Measurements from ENCODE around the gene FBXO41.
A peak's percentile ranks its signal among the peaks of the same experiment; 100 is the strongest.

The FBXO41 gene

GRCh38 chr2:73239776-73240175, 44.5 kb downstream of the FBXO41 start:
- DNase-seq: no peak

GRCh38 chr2:73238976-73239375, 45.3 kb downstream of the FBXO41 start:
- DNase-seq: no peak

- no peak for DNase-seq
These were observed 46.1 kb downstream of the FBXO41 start for GRCh38 chr2:73238149-73238548.

- DNase-seq: no peak
These were observed 47.1 kb downstream of the FBXO41 start for GRCh38 chr2:73237168-73237567.

- DNase-seq: no peak
These were observed 48.8 kb downstream of the FBXO41 start for GRCh38 chr2:73235315-73236028.

GRCh38 chr2:73233932-73234832, 50.1 kb downstream of the FBXO41 start, which contains the start of gene CCT7:
TSS of gene CCT7 (plus strand) at chr2:73234308. CDS start at chr2:73234379, 71 bp downstream.
- DNase-seq: peak; percentile 88

GRCh38 chr2:73233154-73233931, 50.9 kb downstream of the FBXO41 start, which contains the start of gene PRADC1:
TSS of gene PRADC1 (minus strand) at chr2:73233239. CDS start at chr2:73233160, 79 bp downstream.
- peak; percentile 99 for DNase-seq

GRCh38 chr2:73232403-73233153, 51.7 kb downstream of the FBXO41 start:
- no peak for DNase-seq

- no peak for DNase-seq
These were observed 55.6 kb downstream of the FBXO41 start for GRCh38 chr2:73228631-73229030.

GRCh38 chr2:73227086-73227485, 57.2 kb downstream of the FBXO41 start:
- DNase-seq: no peak

GRCh38 chr2:73225513-73226360, 58.5 kb downstream of the FBXO41 start:
- DNase-seq: no peak

- no peak for DNase-seq
These were observed 60.5 kb downstream of the FBXO41 start for GRCh38 chr2:73223821-73224220.

- DNase-seq: no peak
These were observed 66.0 kb downstream of the FBXO41 start for GRCh38 chr2:73218298-73218697.

- DNase-seq: no peak
These were observed 66.5 kb downstream of the FBXO41 start for GRCh38 chr2:73217826-73218225.

GRCh38 chr2:73217160-73217559, 67.1 kb downstream of the FBXO41 start:
- DNase-seq: no peak

GRCh38 chr2:73215254-73215653, 69.0 kb downstream of the FBXO41 start:
- no peak for DNase-seq

- DNase-seq: peak; percentile 67
These were observed 69.9 kb downstream of the FBXO41 start, which contains the start of gene SMYD5 for GRCh38 chr2:73214120-73215035. TSS of gene SMYD5 (plus strand) at chr2:73214245. CDS start at chr2:73214267, 22 bp downstream.

GRCh38 chr2:73212448-73213176, 71.7 kb downstream of the FBXO41 start:
- DNase-seq: peak; percentile 59

GRCh38 chr2:73212098-73212447, 72.2 kb downstream of the FBXO41 start:
- no peak for DNase-seq

Measured in COR-L47 (cell line).